OCI-LY7 (cell line): ENCODE results near the gene MAST2.

ENCODE experiments used
- EZH2phosphoT487 ChIP-seq: fragments of 200-600 bp; sonication (generic); IDR thresholded peaks from 2 replicates; pipeline ENCODE4 v1.6.1; 2018; ENCODE audit warnings: low read depth, borderline replicate concordance, mild to moderate bottlenecking, mixed run types, antibody characterized with exemption, low read length, moderate library complexity, mixed read lengths
- TF ChIP-seq, protein P1 (sequence below): fragments of 200-600 bp; sonication (generic); conservative IDR thresholded peaks from 2 replicates; pipeline ENCODE4 v1.5.1; 2014; ENCODE audit warnings: mild to moderate bottlenecking, antibody characterized with exemption, low read length, moderate library complexity, mixed read lengths

GRCh38 chr1:46019348-46019747 lies 215.9 kb downstream of the MAST2 start:
- TF ChIP-seq, protein P1, sequence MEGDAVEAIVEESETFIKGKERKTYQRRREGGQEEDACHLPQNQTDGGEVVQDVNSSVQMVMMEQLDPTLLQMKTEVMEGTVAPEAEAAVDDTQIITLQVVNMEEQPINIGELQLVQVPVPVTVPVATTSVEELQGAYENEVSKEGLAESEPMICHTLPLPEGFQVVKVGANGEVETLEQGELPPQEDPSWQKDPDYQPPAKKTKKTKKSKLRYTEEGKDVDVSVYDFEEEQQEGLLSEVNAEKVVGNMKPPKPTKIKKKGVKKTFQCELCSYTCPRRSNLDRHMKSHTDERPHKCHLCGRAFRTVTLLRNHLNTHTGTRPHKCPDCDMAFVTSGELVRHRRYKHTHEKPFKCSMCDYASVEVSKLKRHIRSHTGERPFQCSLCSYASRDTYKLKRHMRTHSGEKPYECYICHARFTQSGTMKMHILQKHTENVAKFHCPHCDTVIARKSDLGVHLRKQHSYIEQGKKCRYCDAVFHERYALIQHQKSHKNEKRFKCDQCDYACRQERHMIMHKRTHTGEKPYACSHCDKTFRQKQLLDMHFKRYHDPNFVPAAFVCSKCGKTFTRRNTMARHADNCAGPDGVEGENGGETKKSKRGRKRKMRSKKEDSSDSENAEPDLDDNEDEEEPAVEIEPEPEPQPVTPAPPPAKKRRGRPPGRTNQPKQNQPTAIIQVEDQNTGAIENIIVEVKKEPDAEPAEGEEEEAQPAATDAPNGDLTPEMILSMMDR = no peak
- no peak for TF ChIP-seq EZH2phosphoT487
